ENCODE data around the gene ST6GAL1. TPM values are rescaled to one million over a fixed set of nuclear protein-coding genes. Genes with fewer than 3 reads are reported as not detected.
A peak's percentile ranks its signal among the peaks of the same experiment; 100 is the strongest.

Gene ST6GAL1
- total and polyA plus RNA-seq, 2 of the 13 experiments (the other 11 are each of a cell fraction or from before 2014, with no cell fraction given), result 79.9 to 164 TPM

GRCh38 chr3:186974824-186975313 lies 44.5 kb downstream of the ST6GAL1 start (continued):
- TF ChIP-seq GLI4 (CRISPR knock-in tag; IDR thresholded peaks at IDR 0.05; ENCODE audit: borderline replicate concordance), result no peak
- no peak for TF ChIP-seq FLYWCH1 (CRISPR knock-in tag; IDR thresholded peaks at IDR 0.05)
- TF ChIP-seq DRAP1 (CRISPR knock-in tag; IDR thresholded peaks at IDR 0.05), result peak; percentile 64; the same call in 1 of the 2 replicates
- peak; percentile 98 for TF ChIP-seq GFI1 (CRISPR knock-in tag; IDR thresholded peaks at IDR 0.05; ENCODE audit: borderline replicate concordance)
- TF ChIP-seq WIZ (CRISPR knock-in tag; IDR thresholded peaks at IDR 0.05), result no peak
- no peak for TF ChIP-seq ZNF777 (CRISPR knock-in tag; IDR thresholded peaks at IDR 0.05)
- no peak for TF ChIP-seq ZNF841 (CRISPR knock-in tag; IDR thresholded peaks at IDR 0.05; ENCODE audit: borderline replicate concordance)
- TF ChIP-seq PHF21A (CRISPR knock-in tag; IDR thresholded peaks at IDR 0.05), result peak; percentile 98
- peak; percentile 84; the same call in 1 of the 2 replicates for TF ChIP-seq DPF2 (CRISPR knock-in tag; IDR thresholded peaks at IDR 0.05; ENCODE audit: borderline replicate concordance, low read depth)
- no peak for TF ChIP-seq MATR3 (CRISPR knock-in tag; IDR thresholded peaks at IDR 0.05)
- TF ChIP-seq, protein P1, sequence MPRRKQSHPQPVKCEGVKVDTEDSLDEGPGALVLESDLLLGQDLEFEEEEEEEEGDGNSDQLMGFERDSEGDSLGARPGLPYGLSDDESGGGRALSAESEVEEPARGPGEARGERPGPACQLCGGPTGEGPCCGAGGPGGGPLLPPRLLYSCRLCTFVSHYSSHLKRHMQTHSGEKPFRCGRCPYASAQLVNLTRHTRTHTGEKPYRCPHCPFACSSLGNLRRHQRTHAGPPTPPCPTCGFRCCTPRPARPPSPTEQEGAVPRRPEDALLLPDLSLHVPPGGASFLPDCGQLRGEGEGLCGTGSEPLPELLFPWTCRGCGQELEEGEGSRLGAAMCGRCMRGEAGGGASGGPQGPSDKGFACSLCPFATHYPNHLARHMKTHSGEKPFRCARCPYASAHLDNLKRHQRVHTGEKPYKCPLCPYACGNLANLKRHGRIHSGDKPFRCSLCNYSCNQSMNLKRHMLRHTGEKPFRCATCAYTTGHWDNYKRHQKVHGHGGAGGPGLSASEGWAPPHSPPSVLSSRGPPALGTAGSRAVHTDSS (CRISPR knock-in tag; conservative IDR thresholded peaks at IDR 0.05), result no peak
- TF ChIP-seq, protein P2, sequence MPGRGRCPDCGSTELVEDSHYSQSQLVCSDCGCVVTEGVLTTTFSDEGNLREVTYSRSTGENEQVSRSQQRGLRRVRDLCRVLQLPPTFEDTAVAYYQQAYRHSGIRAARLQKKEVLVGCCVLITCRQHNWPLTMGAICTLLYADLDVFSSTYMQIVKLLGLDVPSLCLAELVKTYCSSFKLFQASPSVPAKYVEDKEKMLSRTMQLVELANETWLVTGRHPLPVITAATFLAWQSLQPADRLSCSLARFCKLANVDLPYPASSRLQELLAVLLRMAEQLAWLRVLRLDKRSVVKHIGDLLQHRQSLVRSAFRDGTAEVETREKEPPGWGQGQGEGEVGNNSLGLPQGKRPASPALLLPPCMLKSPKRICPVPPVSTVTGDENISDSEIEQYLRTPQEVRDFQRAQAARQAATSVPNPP (CRISPR knock-in tag; IDR thresholded peaks at IDR 0.05), result 0 out of 2 replicates have a peak, but pooled peaks have one; percentile 39
- TF ChIP-seq ZFP36 (IDR thresholded peaks at IDR 0.05; ENCODE audit: borderline replicate concordance, low read depth, low read length, partially characterized antibody), result no peak
- TF ChIP-seq TBX2 (CRISPR knock-in tag; IDR thresholded peaks at IDR 0.05; ENCODE audit: borderline replicate concordance), result peak; percentile 67; the same call in 1 of the 2 replicates
- peak; percentile 37; the same call in 1 of the 2 replicates for TF ChIP-seq ZMYM2 (CRISPR knock-in tag; IDR thresholded peaks at IDR 0.05)
- no peak for TF ChIP-seq ZNF558 (CRISPR knock-in tag; IDR thresholded peaks at IDR 0.05; ENCODE audit: borderline replicate concordance)
- TF ChIP-seq, protein P3, sequence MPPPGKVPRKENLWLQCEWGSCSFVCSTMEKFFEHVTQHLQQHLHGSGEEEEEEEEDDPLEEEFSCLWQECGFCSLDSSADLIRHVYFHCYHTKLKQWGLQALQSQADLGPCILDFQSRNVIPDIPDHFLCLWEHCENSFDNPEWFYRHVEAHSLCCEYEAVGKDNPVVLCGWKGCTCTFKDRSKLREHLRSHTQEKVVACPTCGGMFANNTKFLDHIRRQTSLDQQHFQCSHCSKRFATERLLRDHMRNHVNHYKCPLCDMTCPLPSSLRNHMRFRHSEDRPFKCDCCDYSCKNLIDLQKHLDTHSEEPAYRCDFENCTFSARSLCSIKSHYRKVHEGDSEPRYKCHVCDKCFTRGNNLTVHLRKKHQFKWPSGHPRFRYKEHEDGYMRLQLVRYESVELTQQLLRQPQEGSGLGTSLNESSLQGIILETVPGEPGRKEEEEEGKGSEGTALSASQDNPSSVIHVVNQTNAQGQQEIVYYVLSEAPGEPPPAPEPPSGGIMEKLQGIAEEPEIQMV (CRISPR knock-in tag; IDR thresholded peaks at IDR 0.05; ENCODE audit: low read depth), result 0 out of 2 replicates have a peak, but pooled peaks have one; percentile 20
- TF ChIP-seq CBX2 (IDR thresholded peaks at IDR 0.05; ENCODE audit: low read depth, low read length), result no peak
- no peak for TF ChIP-seq CBX2 (CRISPR knock-in tag; IDR thresholded peaks at IDR 0.05; ENCODE audit: low read depth)
- no peak for TF ChIP-seq CEBPZ (IDR thresholded peaks at IDR 0.05; ENCODE audit: low read length)
- TF ChIP-seq ZNF446 (CRISPR knock-in tag; IDR thresholded peaks at IDR 0.05), result no peak
- TF ChIP-seq NFRKB (IDR thresholded peaks at IDR 0.05), result no peak
- no peak for TF ChIP-seq NR1H2 (CRISPR knock-in tag; IDR thresholded peaks at IDR 0.05; ENCODE audit: borderline replicate concordance, low read depth)
- TF ChIP-seq NFYB (CRISPR knock-in tag; IDR thresholded peaks at IDR 0.05), result peak; percentile 38; the same call in 1 of the 2 replicates

Measured in HepG2 (cell line).